ENCODE measurements around the gene PDHX. TPM values are rescaled to one million over a fixed set of nuclear protein-coding genes. Genes with fewer than 3 reads are reported as not detected.

Gene PDHX
- total RNA-seq, 1 donor from 2014 or later = 40.3 TPM

DNA sequence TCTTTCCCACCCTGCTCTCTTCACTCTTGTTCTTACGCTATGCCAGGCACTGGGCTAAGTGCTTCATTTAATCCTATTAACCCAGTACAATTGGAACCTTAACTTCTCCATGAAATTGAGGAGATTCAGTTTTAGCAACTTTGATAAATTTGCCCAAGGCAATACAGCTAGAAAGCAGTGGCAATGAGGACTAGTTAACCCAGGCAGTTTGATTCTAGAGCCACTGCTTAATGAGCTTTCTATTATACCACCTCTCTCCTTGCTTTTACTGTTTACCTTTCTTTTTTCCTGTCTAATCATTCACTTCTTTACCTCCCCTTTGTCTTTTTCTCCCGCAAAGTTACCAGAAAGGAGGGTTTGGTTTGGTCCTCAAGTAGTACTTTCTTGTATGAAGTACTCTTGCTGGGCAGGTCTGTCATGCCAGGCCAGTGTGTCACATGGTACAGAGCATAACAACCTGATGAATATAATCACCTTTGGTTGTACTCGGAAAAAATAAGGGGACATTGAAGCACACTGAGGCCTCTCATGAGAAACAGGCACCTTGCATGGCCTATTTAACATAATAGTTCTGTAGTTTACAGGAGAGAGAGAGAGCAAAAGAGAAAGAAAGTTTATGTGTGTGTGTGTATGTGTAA, 70.6 kb downstream of the PDHX start:
- Mint-ChIP-seq H3K36me3 (peaks cover 47% of the 10 kb centered on the region), H3K27ac (peak overlapping the region; percentile 11), H3K4me3 (no peak overlapping the region), H3K27me3 (no peaks in the 10 kb centered on the region), H3K9me3 (peaks cover 3% of the 10 kb centered on the region), H3K4me1 (ENCODE audit: unreplicated experiment) (peaks cover 6% of the 10 kb centered on the region)
- TF ChIP-seq, protein P1, sequence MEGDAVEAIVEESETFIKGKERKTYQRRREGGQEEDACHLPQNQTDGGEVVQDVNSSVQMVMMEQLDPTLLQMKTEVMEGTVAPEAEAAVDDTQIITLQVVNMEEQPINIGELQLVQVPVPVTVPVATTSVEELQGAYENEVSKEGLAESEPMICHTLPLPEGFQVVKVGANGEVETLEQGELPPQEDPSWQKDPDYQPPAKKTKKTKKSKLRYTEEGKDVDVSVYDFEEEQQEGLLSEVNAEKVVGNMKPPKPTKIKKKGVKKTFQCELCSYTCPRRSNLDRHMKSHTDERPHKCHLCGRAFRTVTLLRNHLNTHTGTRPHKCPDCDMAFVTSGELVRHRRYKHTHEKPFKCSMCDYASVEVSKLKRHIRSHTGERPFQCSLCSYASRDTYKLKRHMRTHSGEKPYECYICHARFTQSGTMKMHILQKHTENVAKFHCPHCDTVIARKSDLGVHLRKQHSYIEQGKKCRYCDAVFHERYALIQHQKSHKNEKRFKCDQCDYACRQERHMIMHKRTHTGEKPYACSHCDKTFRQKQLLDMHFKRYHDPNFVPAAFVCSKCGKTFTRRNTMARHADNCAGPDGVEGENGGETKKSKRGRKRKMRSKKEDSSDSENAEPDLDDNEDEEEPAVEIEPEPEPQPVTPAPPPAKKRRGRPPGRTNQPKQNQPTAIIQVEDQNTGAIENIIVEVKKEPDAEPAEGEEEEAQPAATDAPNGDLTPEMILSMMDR (conservative IDR thresholded peaks at IDR 0.05) = no peak
- no peak for DNase-seq (ENCODE audit: extremely low spot score, unreplicated experiment)

DNA sequence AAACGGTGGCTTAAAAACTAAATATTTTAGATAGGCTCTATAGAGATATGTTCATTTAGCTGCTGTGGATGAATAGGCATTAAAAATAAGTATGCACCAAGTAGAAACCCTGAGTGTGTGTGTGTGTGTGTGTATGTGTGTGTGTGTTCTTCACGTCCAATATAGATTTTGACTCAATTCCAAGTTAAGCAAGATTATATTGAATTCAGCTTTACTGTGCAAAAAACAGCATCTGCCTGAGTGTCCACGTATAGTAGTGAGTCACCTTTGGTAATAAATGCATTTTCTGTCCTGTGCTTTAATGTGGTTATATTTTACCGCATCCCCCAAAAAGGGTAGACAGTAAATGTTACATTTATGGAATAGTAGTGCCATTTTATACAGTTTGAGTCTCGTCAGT, 71.2 kb downstream of the PDHX start:
- no peak for DNase-seq (ENCODE audit: extremely low spot score, unreplicated experiment)
- TF ChIP-seq, protein P1 (conservative IDR thresholded peaks at IDR 0.05) = no peak
- Mint-ChIP-seq H3K36me3 (peaks cover 41% of the 10 kb centered on the region), H3K9me3 (peaks cover 3% of the 10 kb centered on the region), H3K4me1 (ENCODE audit: unreplicated experiment) (peaks cover 6% of the 10 kb centered on the region), H3K27me3 (no peaks in the 10 kb centered on the region), H3K4me3 (no peak overlapping the region), H3K27ac (no peak overlapping the region)

DNA sequence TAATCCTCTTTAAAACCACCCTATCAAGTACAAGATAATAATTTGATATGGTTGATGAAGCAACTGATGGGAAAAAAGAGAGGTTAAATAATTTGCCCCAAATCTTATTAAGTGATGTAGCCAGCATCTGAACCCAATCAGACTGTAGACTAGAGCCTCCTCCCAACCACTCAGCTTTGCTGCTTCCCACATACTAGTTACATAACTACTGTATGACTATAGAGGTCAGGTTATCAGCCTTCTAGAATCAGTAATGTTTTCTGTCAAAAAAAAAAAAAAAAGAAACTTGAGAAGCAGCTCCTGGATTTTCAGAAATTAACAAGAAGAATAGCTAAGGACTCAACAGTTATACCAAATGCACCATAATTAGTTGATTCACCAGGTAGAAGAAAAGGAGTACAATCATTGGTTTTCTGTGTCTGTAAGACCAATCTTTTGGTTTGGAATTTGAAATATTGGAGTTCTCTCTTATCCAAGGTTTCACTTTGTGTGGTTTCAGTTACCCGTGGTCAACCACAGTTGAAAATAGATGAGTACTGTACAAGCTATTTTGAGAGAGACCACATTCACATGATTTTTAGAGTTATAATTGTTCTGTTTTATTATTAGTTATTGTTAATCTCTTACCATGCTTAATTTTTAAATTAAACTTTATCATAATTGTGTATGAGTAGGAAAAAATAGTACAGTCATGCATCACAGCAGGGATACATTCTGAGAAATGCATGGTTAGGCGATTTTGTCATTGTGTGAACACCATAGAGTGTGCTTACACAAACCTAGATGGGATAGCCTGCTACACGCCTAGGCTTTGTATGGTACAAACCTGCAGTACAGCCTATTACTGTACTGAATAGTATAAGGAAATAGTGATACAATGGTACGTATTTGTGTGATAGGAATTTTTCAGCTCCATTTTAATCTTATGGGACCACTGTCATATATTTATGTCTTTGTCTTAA, 72.2 kb downstream of the PDHX start:
- peaks cover 3% of the 10 kb centered on the region for H3K9me3 Mint-ChIP-seq
- H3K36me3 Mint-ChIP-seq = peaks cover 40% of the 10 kb centered on the region
- H3K27ac Mint-ChIP-seq = no peak overlapping the region
- H3K4me3 Mint-ChIP-seq = no peak overlapping the region
- peaks cover 6% of the 10 kb centered on the region for H3K4me1 Mint-ChIP-seq (ENCODE audit: unreplicated experiment)
- DNase-seq (ENCODE audit: extremely low spot score, unreplicated experiment) = no peak
- TF ChIP-seq, protein P1 (conservative IDR thresholded peaks at IDR 0.05) = no peak
- H3K27me3 Mint-ChIP-seq = no peaks in the 10 kb centered on the region

DNA sequence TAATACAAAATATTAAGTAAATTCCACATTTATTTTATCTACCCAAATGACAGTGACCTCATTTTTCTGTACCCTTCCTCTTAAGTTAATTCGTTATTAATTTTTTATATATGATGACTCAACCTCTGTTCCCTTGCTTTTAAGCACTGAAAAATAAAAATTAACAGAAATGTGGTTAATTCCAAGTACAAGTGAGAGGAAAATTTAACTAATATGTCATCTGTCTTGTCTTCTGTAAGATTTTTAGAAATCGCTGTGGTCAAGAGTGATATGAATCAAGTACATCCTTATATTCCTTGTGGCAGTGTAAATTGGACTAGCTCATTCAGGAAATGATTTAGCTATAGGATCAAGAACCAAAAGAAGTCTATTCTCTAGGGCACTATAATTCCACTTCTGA, 74.5 kb downstream of the PDHX start:
- Mint-ChIP-seq H3K4me1 (ENCODE audit: unreplicated experiment) (peaks cover 6% of the 10 kb centered on the region), H3K27ac (no peak overlapping the region), H3K27me3 (no peaks in the 10 kb centered on the region), H3K36me3 (peaks cover 22% of the 10 kb centered on the region), H3K9me3 (no peaks in the 10 kb centered on the region), H3K4me3 (no peak overlapping the region)
- DNase-seq (ENCODE audit: extremely low spot score, unreplicated experiment) = no peak
- TF ChIP-seq, protein P1 (conservative IDR thresholded peaks at IDR 0.05) = no peak

DNA sequence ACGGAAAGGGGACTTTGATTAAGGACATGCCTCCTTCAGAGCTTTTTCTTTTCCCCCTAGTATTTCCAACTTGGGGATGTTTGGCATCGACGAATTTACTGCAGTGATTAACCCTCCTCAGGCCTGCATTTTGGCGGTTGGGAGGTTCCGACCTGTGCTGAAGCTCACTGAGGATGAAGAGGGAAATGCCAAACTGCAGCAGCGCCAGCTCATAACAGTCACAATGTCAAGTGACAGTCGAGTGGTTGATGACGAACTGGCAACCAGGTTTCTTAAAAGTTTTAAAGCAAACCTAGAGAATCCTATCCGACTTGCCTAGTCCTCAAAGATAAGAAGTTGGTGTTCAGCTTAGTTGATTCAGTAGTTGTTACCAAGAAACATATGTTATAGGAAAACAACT, 78.4 kb downstream of the PDHX start:
- peaks cover 4% of the 10 kb centered on the region for H3K36me3 Mint-ChIP-seq
- no peak overlapping the region for H3K4me3 Mint-ChIP-seq
- no peak for DNase-seq (ENCODE audit: extremely low spot score, unreplicated experiment)
- H3K4me1 Mint-ChIP-seq (ENCODE audit: unreplicated experiment) = no peaks in the 10 kb centered on the region
- TF ChIP-seq, protein P1 (conservative IDR thresholded peaks at IDR 0.05) = no peak
- H3K27ac Mint-ChIP-seq = no peak overlapping the region
- no peaks in the 10 kb centered on the region for H3K9me3 Mint-ChIP-seq
- no peaks in the 10 kb centered on the region for H3K27me3 Mint-ChIP-seq
